GM23248 (cell line): ENCODE data around the gene SFMBT2. TPM values are rescaled to one million over a fixed set of nuclear protein-coding genes. Genes with fewer than 3 reads are reported as not detected.

Experiments
- DNase-seq: peaks from one replicate; pipeline ENCODE4 v3.0.0-alpha.2; 2015
- H2AFZ ChIP-seq: fragments of 200-600 bp; sonication (generic); 2 replicates; pipeline ENCODE4 v1.6.1; 2016; ENCODE audit warnings: antibody characterized with exemption
- H3F3A ChIP-seq: fragments of 200-600 bp; sonication (generic); 2 replicates; pipeline ENCODE4 v1.6.1; 2016; ENCODE audit warnings: mild to moderate bottlenecking, antibody characterized with exemption, mixed run types; ENCODE audit not compliant: insufficient read depth
- H3K27ac ChIP-seq: fragments of 200-600 bp; sonication (generic); 2 replicates; pipeline ENCODE4 v1.5.1; 2016; ENCODE audit warnings: mild to moderate bottlenecking
- H3K27me3 ChIP-seq: fragments of 200-600 bp; sonication (generic); replicated peaks from 2 replicates; pipeline ENCODE4 v1.6.1; 2016; ENCODE audit warnings: mild to moderate bottlenecking; ENCODE audit not compliant: insufficient read depth
- H3K36me3 ChIP-seq: fragments of 200-600 bp; sonication (generic); 2 replicates; pipeline ENCODE4 v1.6.1; 2016; ENCODE audit warnings: low read depth, mild to moderate bottlenecking
- H3K4me1 ChIP-seq: fragments of 200-600 bp; sonication (generic); 2 replicates; pipeline ENCODE4 v1.6.1; 2016; ENCODE audit warnings: mild to moderate bottlenecking; ENCODE audit not compliant: insufficient read depth
- H3K4me2 ChIP-seq: fragments of 200-600 bp; sonication (generic); one replicate; pipeline ENCODE4 v1.6.1; 2016; ENCODE audit warnings: mild to moderate bottlenecking; ENCODE audit not compliant: unreplicated experiment
- H3K4me3 ChIP-seq: fragments of 200-600 bp; sonication (generic); 2 replicates; pipeline ENCODE4 v1.5.1; 2016; ENCODE audit warnings: mild to moderate bottlenecking
- H3K79me2 ChIP-seq: fragments of 200-600 bp; sonication (generic); 2 replicates; pipeline ENCODE4 v1.6.1; 2016; ENCODE audit warnings: mild to moderate bottlenecking; ENCODE audit not compliant: insufficient read depth
- H3K9ac ChIP-seq: fragments of 200-600 bp; sonication (generic); 2 replicates; pipeline ENCODE4 v1.6.1; 2016; ENCODE audit warnings: mild to moderate bottlenecking
- H3K9me2 ChIP-seq: fragments of 200-600 bp; sonication (generic); 2 replicates; pipeline ENCODE4 v1.6.1; 2016; ENCODE audit warnings: mixed run types, mild to moderate bottlenecking, moderate library complexity; ENCODE audit not compliant: insufficient read depth
- H3K9me3 ChIP-seq: fragments of 200-600 bp; sonication (generic); one replicate; pipeline ENCODE4 v1.6.1; 2017; ENCODE audit warnings: low read depth
- H4K20me1 ChIP-seq: fragments of 200-600 bp; sonication (generic); 2 replicates; pipeline ENCODE4 v1.6.0; 2016; ENCODE audit not compliant: insufficient read depth
- EZH2 ChIP-seq: fragments of 200-600 bp; sonication (generic); IDR thresholded peaks from 2 replicates; pipeline ENCODE4 v1.6.1; 2018; ENCODE audit warnings: antibody characterized with exemption, mild to moderate bottlenecking; ENCODE audit not compliant: insufficient read depth, poor library complexity, severe bottlenecking
- EZH2phosphoT487 ChIP-seq: fragments of 200-600 bp; sonication (generic); IDR thresholded peaks from 2 replicates; pipeline ENCODE4 v1.6.1; 2018; ENCODE audit warnings: antibody characterized with exemption, moderate library complexity, mild to moderate bottlenecking, low read depth; ENCODE audit not compliant: insufficient read depth
- WGBS, 2 experiments: methylation state at CpG; one replicate each; pipeline ENCODE4 v1.1.6; 2015 to 2017; ENCODE audit warnings: low lambda C conversion rate in 2 of 2, low coverage in 1 of 2; ENCODE audit errors: missing lambda C conversion rate in 2 of 2; 5-methylcytosine and 5-hydroxymethylcytosine counted together
- in situ Hi-C: fragments of 300-500 bp; cut with MboI; formaldehyde crosslinking; loops from 2 replicates; pipeline ENCODE4 v1.15.0; 2020
- polyA plus RNA-seq: library from polyadenylated mRNA; unstranded; fragments of >200 nt; fragmentation: Nextera tagmentation; extraction: Ambion mirVana; gene quantifications from 2 replicates; pipeline ENCODE4 v1.2.1, GENCODE V29; 2016
- total RNA-seq: library from RNA; depleted of rRNA; stranded (reverse); fragments of >200 nt; shearing (Covaris generic); gene quantifications from 2 replicates; pipeline ENCODE4 v1.2.3, GENCODE V29; 2014

The SFMBT2 gene
- total and polyA plus RNA-seq, 2 experiments from 2014 or later, result 0.22 TPM; not detected in 1

- Histone ChIP-seq H3F3A (peaks cover 10% of the 10 kb centered on the region), H3K27me3 (no peaks in the 10 kb centered on the region), H2AFZ (no peak overlapping the region), H3K9me2 (no peaks in the 10 kb centered on the region), H4K20me1 (no peaks in the 10 kb centered on the region), H3K9me3 (no peaks in the 10 kb centered on the region), H3K4me3 (no peak overlapping the region), H3K79me2 (no peaks in the 10 kb centered on the region), H3K9ac (no peak overlapping the region), H3K4me1 (peaks cover 14% of the 10 kb centered on the region), H3K4me2 (no peak overlapping the region), H3K27ac (no peak overlapping the region), H3K36me3 (no peaks in the 10 kb centered on the region)
- 90% methylated on average over 8 of the region's 8 CpGs for WGBS, 2 experiments
- in situ Hi-C loops, result no loop called here
- peak; percentile 58 for DNase-seq
- TF ChIP-seq EZH2 (no peak), EZH2phosphoT487 (no peak)
Measured at GRCh38 chr10:7265396-7266123, 145.3 kb downstream of the SFMBT2 start.

DNA sequence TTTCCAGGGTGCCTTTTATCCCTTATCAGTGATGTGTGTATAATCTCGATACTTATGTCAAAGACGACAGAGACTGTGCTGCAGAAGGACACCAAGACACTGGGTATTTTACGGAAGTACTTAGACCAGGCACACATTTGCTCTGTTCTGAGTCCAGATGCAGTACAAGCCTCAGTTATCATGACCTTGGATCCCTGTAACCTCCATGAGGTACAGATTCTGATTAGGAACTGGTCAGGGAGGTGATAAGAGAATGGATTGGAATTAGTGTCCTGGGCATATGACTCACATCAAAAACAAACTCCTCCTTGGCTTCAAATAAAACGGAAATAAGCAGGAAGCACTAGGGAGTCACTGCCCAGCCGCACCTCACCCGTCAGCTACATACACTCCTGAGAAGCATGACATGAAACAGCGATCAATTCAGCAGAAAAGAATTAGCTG is 146.5 kb downstream of the SFMBT2 start:
- TF ChIP-seq EZH2phosphoT487 (no peak), EZH2 (no peak)
- Histone ChIP-seq H3K36me3 (no peaks in the 10 kb centered on the region), H3K27me3 (no peaks in the 10 kb centered on the region), H3K9me3 (no peaks in the 10 kb centered on the region), H2AFZ (no peak overlapping the region), H3K4me2 (no peak overlapping the region), H3F3A (peaks cover 19% of the 10 kb centered on the region), H3K9me2 (no peaks in the 10 kb centered on the region), H3K4me3 (no peak overlapping the region), H4K20me1 (no peaks in the 10 kb centered on the region), H3K79me2 (no peaks in the 10 kb centered on the region), H3K4me1 (peaks cover 19% of the 10 kb centered on the region), H3K27ac (no peak overlapping the region), H3K9ac (no peak overlapping the region)
- in situ Hi-C loops, result no loop called here
- DNase-seq, result no peak
- WGBS, 2 experiments, result 87 to 88% methylated on average over 7 of the region's 7 CpGs

GRCh38 chr10:7263616-7264015 is 147.2 kb downstream of the SFMBT2 start:
- Histone ChIP-seq H3K9ac (no peak overlapping the region), H3K79me2 (no peaks in the 10 kb centered on the region), H3F3A (peaks cover 19% of the 10 kb centered on the region), H3K9me3 (no peaks in the 10 kb centered on the region), H3K27ac (no peak overlapping the region), H3K4me3 (no peak overlapping the region), H3K4me1 (peaks cover 19% of the 10 kb centered on the region), H3K9me2 (no peaks in the 10 kb centered on the region), H2AFZ (no peak overlapping the region), H4K20me1 (no peaks in the 10 kb centered on the region), H3K36me3 (no peaks in the 10 kb centered on the region), H3K4me2 (no peak overlapping the region), H3K27me3 (no peaks in the 10 kb centered on the region)
- TF ChIP-seq EZH2phosphoT487 (no peak), EZH2 (no peak)
- no peak for DNase-seq
- 95 to 96% methylated on average over 5 of the region's 5 CpGs for WGBS, 2 experiments
- in situ Hi-C loops, result no loop called here

DNA sequence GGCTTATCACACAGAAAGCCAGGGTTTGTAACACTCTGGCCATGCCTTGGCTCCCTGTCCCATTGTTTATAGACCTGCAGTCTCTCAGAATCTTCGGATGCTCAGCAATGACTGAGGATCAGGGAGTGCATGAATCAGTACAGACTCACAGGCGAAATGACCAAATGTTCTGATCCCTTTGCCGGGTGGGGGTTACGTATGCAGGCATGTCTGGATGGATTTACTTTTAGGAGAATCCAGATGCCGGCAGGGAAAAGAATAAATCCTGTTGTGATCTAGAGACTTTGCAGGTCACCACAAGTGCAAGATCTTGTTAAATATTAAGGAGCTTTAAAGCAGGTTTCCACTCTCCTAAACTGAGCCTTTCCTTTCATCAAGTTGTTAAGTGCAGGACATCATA is 149.5 kb downstream of the SFMBT2 start:
- no peaks in the 10 kb centered on the region for H3K9me3 ChIP-seq
- H3K4me3 ChIP-seq, result peak overlapping the region; percentile 22
- H2AFZ ChIP-seq, result no peak overlapping the region
- TF ChIP-seq EZH2 (no peak), EZH2phosphoT487 (no peak)
- DNase-seq, result peak; percentile 85
- WGBS, 2 experiments, result 6 to 9% methylated on average over 5 of the region's 5 CpGs
- no peaks in the 10 kb centered on the region for H3K27me3 ChIP-seq
- H3K27ac ChIP-seq, result peak overlapping the region; percentile 81
- H3K79me2 ChIP-seq, result no peaks in the 10 kb centered on the region
- H4K20me1 ChIP-seq, result no peaks in the 10 kb centered on the region
- H3K36me3 ChIP-seq, result no peaks in the 10 kb centered on the region
- H3K9me2 ChIP-seq, result no peaks in the 10 kb centered on the region
- H3F3A ChIP-seq, result peaks cover 19% of the 10 kb centered on the region
- H3K4me1 ChIP-seq, result peaks cover 19% of the 10 kb centered on the region
- H3K4me2 ChIP-seq, result peak overlapping the region; percentile 49
- peak overlapping the region; percentile 54 for H3K9ac ChIP-seq
- in situ Hi-C loops, result no loop called here
